ENCODE data around the gene NPAS3. TPM values are rescaled to one million over a fixed set of nuclear protein-coding genes. Genes with fewer than 3 reads are reported as not detected.

The NPAS3 gene
- total RNA-seq, 1 donor from 2014 or later: 2.4 TPM

DNA sequence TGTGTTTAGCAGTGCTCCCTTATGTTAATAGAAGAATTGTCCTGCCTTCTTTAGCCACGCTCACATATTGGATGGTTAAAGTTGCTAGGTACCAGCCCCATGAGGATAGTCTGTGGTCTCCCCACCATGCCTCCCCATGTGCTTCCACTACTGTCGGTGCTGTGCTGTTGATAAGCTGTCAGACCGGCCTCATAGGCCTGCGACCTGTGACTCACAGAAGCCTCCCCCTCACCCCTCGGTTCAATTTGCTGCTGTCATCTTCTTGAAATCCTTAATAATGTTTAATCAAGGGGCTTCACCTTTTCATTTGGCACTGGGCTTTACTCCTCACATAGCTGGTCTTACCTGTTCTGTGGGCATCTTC lies 227.2 kb downstream of the NPAS3 start:
- Mint-ChIP-seq H3K27ac (ENCODE audit: unreplicated experiment) (no peak overlapping the region), H3K9me3 (ENCODE audit: unreplicated experiment) (no peaks in the 10 kb centered on the region), H3K4me3 (ENCODE audit: unreplicated experiment) (no peak overlapping the region), H3K36me3 (ENCODE audit: unreplicated experiment) (no peaks in the 10 kb centered on the region), H3K27me3 (ENCODE audit: unreplicated experiment) (no peaks in the 10 kb centered on the region), H3K4me1 (ENCODE audit: low read depth, unreplicated experiment) (peaks cover 10% of the 10 kb centered on the region)
- TF ChIP-seq, protein P1, sequence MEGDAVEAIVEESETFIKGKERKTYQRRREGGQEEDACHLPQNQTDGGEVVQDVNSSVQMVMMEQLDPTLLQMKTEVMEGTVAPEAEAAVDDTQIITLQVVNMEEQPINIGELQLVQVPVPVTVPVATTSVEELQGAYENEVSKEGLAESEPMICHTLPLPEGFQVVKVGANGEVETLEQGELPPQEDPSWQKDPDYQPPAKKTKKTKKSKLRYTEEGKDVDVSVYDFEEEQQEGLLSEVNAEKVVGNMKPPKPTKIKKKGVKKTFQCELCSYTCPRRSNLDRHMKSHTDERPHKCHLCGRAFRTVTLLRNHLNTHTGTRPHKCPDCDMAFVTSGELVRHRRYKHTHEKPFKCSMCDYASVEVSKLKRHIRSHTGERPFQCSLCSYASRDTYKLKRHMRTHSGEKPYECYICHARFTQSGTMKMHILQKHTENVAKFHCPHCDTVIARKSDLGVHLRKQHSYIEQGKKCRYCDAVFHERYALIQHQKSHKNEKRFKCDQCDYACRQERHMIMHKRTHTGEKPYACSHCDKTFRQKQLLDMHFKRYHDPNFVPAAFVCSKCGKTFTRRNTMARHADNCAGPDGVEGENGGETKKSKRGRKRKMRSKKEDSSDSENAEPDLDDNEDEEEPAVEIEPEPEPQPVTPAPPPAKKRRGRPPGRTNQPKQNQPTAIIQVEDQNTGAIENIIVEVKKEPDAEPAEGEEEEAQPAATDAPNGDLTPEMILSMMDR (IDR thresholded peaks at IDR 0.05; ENCODE audit: partially characterized antibody, unreplicated experiment): no peak
- no peak for DNase-seq

GRCh38 chr14:33175951-33176350 lies 237.3 kb downstream of the NPAS3 start:
- no peak overlapping the region for H3K4me3 Mint-ChIP-seq (ENCODE audit: unreplicated experiment)
- H3K27ac Mint-ChIP-seq (ENCODE audit: unreplicated experiment): no peak overlapping the region
- TF ChIP-seq, protein P1 (IDR thresholded peaks at IDR 0.05; ENCODE audit: partially characterized antibody, unreplicated experiment): no peak
- peaks cover 3% of the 10 kb centered on the region for H3K9me3 Mint-ChIP-seq (ENCODE audit: unreplicated experiment)
- no peak for DNase-seq
- peaks cover 4% of the 10 kb centered on the region for H3K4me1 Mint-ChIP-seq (ENCODE audit: low read depth, unreplicated experiment)
- no peaks in the 10 kb centered on the region for H3K27me3 Mint-ChIP-seq (ENCODE audit: unreplicated experiment)
- H3K36me3 Mint-ChIP-seq (ENCODE audit: unreplicated experiment): no peaks in the 10 kb centered on the region

- H3K4me1 Mint-ChIP-seq (ENCODE audit: low read depth, unreplicated experiment): peaks cover 17% of the 10 kb centered on the region
- DNase-seq: no peak
- TF ChIP-seq, protein P1 (IDR thresholded peaks at IDR 0.05; ENCODE audit: partially characterized antibody, unreplicated experiment): no peak
- no peaks in the 10 kb centered on the region for H3K27me3 Mint-ChIP-seq (ENCODE audit: unreplicated experiment)
- no peaks in the 10 kb centered on the region for H3K36me3 Mint-ChIP-seq (ENCODE audit: unreplicated experiment)
- no peak overlapping the region for H3K4me3 Mint-ChIP-seq (ENCODE audit: unreplicated experiment)
- H3K27ac Mint-ChIP-seq (ENCODE audit: unreplicated experiment): no peak overlapping the region
- H3K9me3 Mint-ChIP-seq (ENCODE audit: unreplicated experiment): peaks cover 2% of the 10 kb centered on the region
These were observed 245.9 kb downstream of the NPAS3 start for GRCh38 chr14:33184587-33184986.

DNA sequence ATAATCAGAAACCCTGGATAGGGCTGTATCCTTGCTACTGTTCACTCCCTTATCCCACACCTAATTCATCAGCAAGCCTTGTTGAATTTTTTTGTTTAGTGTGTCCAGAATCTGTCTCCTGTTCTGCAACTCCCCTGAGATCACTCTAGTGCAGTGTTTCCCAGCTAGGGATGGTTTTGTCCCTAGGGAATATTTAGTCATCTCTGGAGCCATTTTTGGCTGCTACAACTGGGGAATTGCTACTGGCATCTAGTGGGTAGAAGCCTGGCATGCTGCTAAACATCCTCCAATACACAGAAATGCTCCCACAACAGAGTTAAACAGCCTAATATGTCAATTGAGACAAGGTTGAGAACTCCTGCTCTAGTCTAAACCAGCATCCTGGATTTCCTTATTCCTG lies 248.0 kb downstream of the NPAS3 start:
- H3K4me3 Mint-ChIP-seq (ENCODE audit: unreplicated experiment): no peak overlapping the region
- no peak for DNase-seq
- H3K27me3 Mint-ChIP-seq (ENCODE audit: unreplicated experiment): no peaks in the 10 kb centered on the region
- no peak overlapping the region for H3K27ac Mint-ChIP-seq (ENCODE audit: unreplicated experiment)
- H3K4me1 Mint-ChIP-seq (ENCODE audit: low read depth, unreplicated experiment): peaks cover 11% of the 10 kb centered on the region
- no peaks in the 10 kb centered on the region for H3K36me3 Mint-ChIP-seq (ENCODE audit: unreplicated experiment)
- no peaks in the 10 kb centered on the region for H3K9me3 Mint-ChIP-seq (ENCODE audit: unreplicated experiment)
- TF ChIP-seq, protein P1 (IDR thresholded peaks at IDR 0.05; ENCODE audit: partially characterized antibody, unreplicated experiment): no peak

- Mint-ChIP-seq H3K9me3 (ENCODE audit: unreplicated experiment) (no peaks in the 10 kb centered on the region), H3K4me1 (ENCODE audit: low read depth, unreplicated experiment) (peaks cover 8% of the 10 kb centered on the region), H3K27ac (ENCODE audit: unreplicated experiment) (no peak overlapping the region), H3K4me3 (ENCODE audit: unreplicated experiment) (no peak overlapping the region), H3K36me3 (ENCODE audit: unreplicated experiment) (no peaks in the 10 kb centered on the region), H3K27me3 (ENCODE audit: unreplicated experiment) (no peaks in the 10 kb centered on the region)
- TF ChIP-seq, protein P1 (IDR thresholded peaks at IDR 0.05; ENCODE audit: partially characterized antibody, unreplicated experiment): no peak
- no peak for DNase-seq
These were observed 250.2 kb downstream of the NPAS3 start for GRCh38 chr14:33188880-33189279.

Data from glutamatergic neuron (in vitro differentiated cells).